H9 (cell line): ENCODE measurements around the gene PIK3R4. TPM values are rescaled to one million over a fixed set of nuclear protein-coding genes. Genes with fewer than 3 reads are reported as not detected.
A peak's percentile ranks its signal among the peaks of the same experiment; 100 is the strongest.

Experiments
- DNase-seq: peaks from one replicate; pipeline ENCODE4 v3.0.0-alpha.2; 2017
- H2AFZ ChIP-seq: one replicate; pipeline ENCODE4 v1.6.1; 2013; ENCODE audit warnings: mild to moderate bottlenecking, low read length, control low read depth, moderate library complexity
- H2AK5ac ChIP-seq: 2 replicates; pipeline ENCODE4 v1.6.1; 2013; ENCODE audit warnings: low read length, control low read depth, mixed read lengths; ENCODE audit not compliant: insufficient read length
- H2BK120ac ChIP-seq: one replicate; pipeline ENCODE4 v1.6.1; 2013; ENCODE audit warnings: low read depth, mild to moderate bottlenecking, low read length, control low read depth, inconsistent platforms; ENCODE audit not compliant: poor library complexity, severe bottlenecking
- H2BK12ac ChIP-seq: 2 replicates; pipeline ENCODE4 v1.6.1; 2013; ENCODE audit warnings: low read length, control low read depth, mixed read lengths, low read depth; ENCODE audit not compliant: insufficient read length
- H2BK15ac ChIP-seq: 2 replicates; pipeline ENCODE4 v1.6.1; 2013; ENCODE audit warnings: low read depth, low read length, control low read depth
- H2BK20ac ChIP-seq: one replicate; pipeline ENCODE4 v1.6.1; 2013; ENCODE audit warnings: low read depth, mild to moderate bottlenecking, low read length, control low read depth, inconsistent platforms; ENCODE audit not compliant: poor library complexity, severe bottlenecking
- H2BK5ac ChIP-seq: 2 replicates; pipeline ENCODE4 v1.6.1; 2013; ENCODE audit warnings: low read length, control low read depth, mixed read lengths; ENCODE audit not compliant: insufficient read length
- H3K14ac ChIP-seq: 2 replicates; pipeline ENCODE4 v1.6.1; 2013; ENCODE audit warnings: low read length, control low read depth; ENCODE audit not compliant: insufficient read depth
- H3K18ac ChIP-seq: 2 replicates; pipeline ENCODE4 v1.6.1; 2013; ENCODE audit warnings: low read depth, mild to moderate bottlenecking, mixed read lengths, low read length, control low read depth; ENCODE audit not compliant: insufficient read length
- H3K23ac ChIP-seq: 2 replicates; pipeline ENCODE4 v1.6.1; 2013; ENCODE audit warnings: low read length, control low read depth, mixed read lengths, low read depth; ENCODE audit not compliant: insufficient read length
- H3K23me2 ChIP-seq: 2 replicates; pipeline ENCODE4 v1.6.1; 2013; ENCODE audit warnings: low read depth, mild to moderate bottlenecking, mixed read lengths, low read length, control low read depth; ENCODE audit not compliant: insufficient read length, poor library complexity, severe bottlenecking
- H3K27ac ChIP-seq: 2 replicates; pipeline ENCODE4 v1.5.1; 2013; ENCODE audit warnings: low read length, control low read depth, mixed read lengths, low read depth; ENCODE audit not compliant: insufficient read length
- H3K27me3 ChIP-seq: 2 replicates; pipeline ENCODE4 v1.6.1; 2013; ENCODE audit warnings: low read length, control low read depth, inconsistent platforms; ENCODE audit not compliant: insufficient read depth
- H3K4ac ChIP-seq: 2 replicates; pipeline ENCODE4 v1.6.1; 2013; ENCODE audit warnings: low read depth, mild to moderate bottlenecking, control low read depth, inconsistent platforms, low read length, moderate library complexity
- H3K4me1 ChIP-seq: 2 replicates; pipeline ENCODE4 v1.6.1; 2013; ENCODE audit warnings: low read length, control low read depth, inconsistent platforms; ENCODE audit not compliant: insufficient read depth
- H3K4me2 ChIP-seq: 2 replicates; pipeline ENCODE4 v1.6.1; 2013; ENCODE audit warnings: low read length, control low read depth, mixed read lengths; ENCODE audit not compliant: insufficient read length, insufficient read depth
- H3K56ac ChIP-seq: 2 replicates; pipeline ENCODE4 v1.6.1; 2013; ENCODE audit warnings: low read depth, mild to moderate bottlenecking, mixed read lengths, low read length, control low read depth; ENCODE audit not compliant: insufficient read length
- H3K79me1 ChIP-seq: 2 replicates; pipeline ENCODE4 v1.6.1; 2013; ENCODE audit warnings: low read depth, mild to moderate bottlenecking, moderate library complexity, low read length, control low read depth, inconsistent platforms; ENCODE audit not compliant: insufficient read depth, poor library complexity, severe bottlenecking
- H3K79me2 ChIP-seq: 2 replicates; pipeline ENCODE4 v1.6.1; 2013; ENCODE audit warnings: low read length, control low read depth, inconsistent platforms; ENCODE audit not compliant: insufficient read depth
- H3K9ac ChIP-seq: 2 replicates; pipeline ENCODE4 v1.6.1; 2013; ENCODE audit warnings: low read length, control low read depth, mixed read lengths; ENCODE audit not compliant: insufficient read length; ENCODE audit errors: extremely low read depth
- H3K9me3 ChIP-seq: one replicate; pipeline ENCODE4 v1.6.1; 2013; ENCODE audit warnings: low read depth, low read length, inconsistent platforms; ENCODE audit not compliant: control insufficient read depth
- H3T11ph ChIP-seq: one replicate; pipeline ENCODE4 v1.6.1; 2013; ENCODE audit warnings: mild to moderate bottlenecking, low read length, control low read depth, inconsistent platforms
- H4K20me1 ChIP-seq: one replicate; pipeline ENCODE4 v1.6.1; 2013; ENCODE audit not compliant: control insufficient read depth, insufficient read length, insufficient read depth
- H4K5ac ChIP-seq: 2 replicates; pipeline ENCODE4 v1.6.1; 2013; ENCODE audit warnings: low read depth, mild to moderate bottlenecking, mixed read lengths, low read length, control low read depth; ENCODE audit not compliant: insufficient read length
- H4K8ac ChIP-seq: replicated peaks from 2 replicates; pipeline ENCODE4 v1.6.1; 2013; ENCODE audit warnings: low read length, control low read depth, mixed read lengths, low read depth; ENCODE audit not compliant: insufficient read length
- H4K91ac ChIP-seq: 2 replicates; pipeline ENCODE4 v1.6.1; 2013; ENCODE audit warnings: low read depth, mild to moderate bottlenecking, moderate library complexity, mixed read lengths, low read length, control low read depth; ENCODE audit not compliant: insufficient read length
- H3K27ac Mint-ChIP-seq, 3 experiments: 2 replicates in 2 of 3; 3 replicates in 1 of 3; pipeline ENCODE4 v1.8.0; 2020 to 2021; ENCODE audit warnings: mixed read lengths in 3 of 3, mild to moderate bottlenecking in 1 of 3, moderate library complexity in 1 of 3
- H3K27me3 Mint-ChIP-seq: 2 replicates; pipeline ENCODE4 v1.8.0; 2021; ENCODE audit warnings: low read depth, mild to moderate bottlenecking, moderate library complexity, mixed read lengths
- H3K36me3 Mint-ChIP-seq, 3 experiments: 2 replicates in 2 of 3; 3 replicates in 1 of 3; pipeline ENCODE4 v1.8.0; 2020 to 2021; ENCODE audit warnings: low read depth in 3 of 3, mixed read lengths in 3 of 3; ENCODE audit not compliant: insufficient read depth in 1 of 3
- H3K4me1 Mint-ChIP-seq, 2 experiments: 2 replicates each; pipeline ENCODE4 v1.8.0; 2020; ENCODE audit warnings: mixed read lengths in 2 of 2
- H3K4me3 Mint-ChIP-seq, 2 experiments: 2 replicates in 1 of 2; 3 replicates in 1 of 2; pipeline ENCODE4 v1.8.0; 2020 to 2021; ENCODE audit warnings: mild to moderate bottlenecking in 2 of 2, mixed read lengths in 2 of 2, moderate library complexity in 1 of 2
- H3K9me3 Mint-ChIP-seq, 2 experiments: 2 replicates in 1 of 2; 3 replicates in 1 of 2; pipeline ENCODE4 v1.8.0; 2020; ENCODE audit warnings: mild to moderate bottlenecking in 2 of 2, mixed read lengths in 2 of 2, moderate library complexity in 1 of 2
- CTCF ChIP-seq: fragments of 200-600 bp; sonication (generic); conservative IDR thresholded peaks from 3 replicates; pipeline ENCODE4 v1.8.0; 2021; ENCODE audit warnings: antibody characterized with exemption, mild to moderate bottlenecking
- total RNA-seq: library from RNA; stranded (reverse); gene quantifications from 2 replicates; pipeline ENCODE4 v1.2.1, GENCODE V29; 2021

The PIK3R4 gene
- total RNA-seq, 1 experiment from 2014 or later = 28.6 TPM

GRCh38 chr3:130699765-130700164 lies 46.9 kb downstream of the PIK3R4 start:
- Mint-ChIP-seq H3K27me3 (no peaks in the 10 kb centered on the region), H3K27ac (no peak overlapping the region), H3K9me3 (no peaks in the 10 kb centered on the region), H3K36me3 (peaks cover 18 to 42% (median 38%) of the 10 kb centered on the region in 3 experiments; a peak in 6 of 7 replicates), H3K4me3 (no peak overlapping the region), H3K4me1 (no peaks in the 10 kb centered on the region)
- Histone ChIP-seq H3K4ac (no peak overlapping the region), H3T11ph (no peak overlapping the region), H2BK20ac (no peak overlapping the region), H2BK15ac (no peak overlapping the region), H2BK5ac (no peak overlapping the region), H3K79me1 (no peaks in the 10 kb centered on the region), H3K9ac (no peak overlapping the region), H3K56ac (no peak overlapping the region), H3K27ac (no peak overlapping the region), H3K9me3 (no peaks in the 10 kb centered on the region), H3K23me2 (no peaks in the 10 kb centered on the region), H2BK120ac (no peak overlapping the region), H2AK5ac (no peak overlapping the region), H3K4me2 (no peak overlapping the region), H3K79me2 (no peaks in the 10 kb centered on the region), H4K91ac (no peak overlapping the region), H4K5ac (no peak overlapping the region), H3K23ac (no peak overlapping the region), H2AFZ (no peak overlapping the region), H3K14ac (no peak overlapping the region), H3K27me3 (no peaks in the 10 kb centered on the region), H3K18ac (no peak overlapping the region), H4K8ac (no peak overlapping the region), H3K4me1 (no peaks in the 10 kb centered on the region), H4K20me1 (no peaks in the 10 kb centered on the region), H2BK12ac (no peak overlapping the region)
- peak; percentile 77 for TF ChIP-seq CTCF
- no peak for DNase-seq
